GDM1 (cell line): ENCODE measurements around the gene PAMR1.
"Not testable (repeated sequence)": the region's sequence is repeated elsewhere in the genome, so short reads cannot be mapped to it uniquely, and the experiment has no call there.

Experiments used
- DNase-seq: peaks from one replicate; lab custom pipeline; 2025; lab: John Stamatoyannopoulos, UW

PAMR1 gene

GRCh38 chr11:35525501-35526175 lies at the start of gene PAMR1:
Gene PAMR1, minus strand, starts transcription at chr11:35525616. Its CDS starts 31 bp downstream, at chr11:35525585.
- DNase-seq = no peak

- DNase-seq = no peak
Observed at GRCh38 chr11:35571696-35572095, 46.3 kb upstream of the PAMR1 start.

- no peak for DNase-seq
Observed at GRCh38 chr11:35567737-35568465, 42.5 kb upstream of the PAMR1 start.

GRCh38 chr11:35566885-35567284 lies 41.5 kb upstream of the PAMR1 start:
- DNase-seq = no peak

- no peak for DNase-seq
Observed at GRCh38 chr11:35566181-35566580, 40.8 kb upstream of the PAMR1 start.

- DNase-seq = no peak
Observed at GRCh38 chr11:35564245-35564595, 38.8 kb upstream of the PAMR1 start.

- no peak for DNase-seq
Observed at GRCh38 chr11:35563484-35564244, 38.2 kb upstream of the PAMR1 start.

- no peak for DNase-seq
Observed at GRCh38 chr11:35559949-35560348, 34.5 kb upstream of the PAMR1 start.

- DNase-seq = no peak
Observed at GRCh38 chr11:35558513-35558912, 33.1 kb upstream of the PAMR1 start.

GRCh38 chr11:35555488-35555887 lies 30.1 kb upstream of the PAMR1 start:
- no peak for DNase-seq

- no peak for DNase-seq
Observed at GRCh38 chr11:35554491-35555437, 29.3 kb upstream of the PAMR1 start.

GRCh38 chr11:35553831-35554230 lies 28.4 kb upstream of the PAMR1 start:
- no peak for DNase-seq

GRCh38 chr11:35553021-35553420 lies 27.6 kb upstream of the PAMR1 start:
- DNase-seq = no peak

GRCh38 chr11:35552616-35553015 lies 27.2 kb upstream of the PAMR1 start:
- DNase-seq = no peak

GRCh38 chr11:35550374-35551036 lies 25.1 kb upstream of the PAMR1 start:
- no peak for DNase-seq

- no peak for DNase-seq
Observed at GRCh38 chr11:35549787-35550186, 24.4 kb upstream of the PAMR1 start.

- DNase-seq = no peak
Observed at GRCh38 chr11:35548925-35549561, 23.6 kb upstream of the PAMR1 start.

GRCh38 chr11:35547995-35548394 lies 22.6 kb upstream of the PAMR1 start:
- DNase-seq = not testable (repeated sequence)

- DNase-seq = no peak
Observed at GRCh38 chr11:35546317-35546716, 20.9 kb upstream of the PAMR1 start.

- DNase-seq = no peak
Observed at GRCh38 chr11:35545391-35546003, 20.1 kb upstream of the PAMR1 start.
